Pulmonary artery endothelial cell (primary cell): ENCODE results near the gene NOXO1. TPM values are rescaled to one million over a fixed set of nuclear protein-coding genes. Genes with fewer than 3 reads are reported as not detected.
"Not testable (repeated sequence)": the region's sequence is repeated elsewhere in the genome, so short reads cannot be mapped to it uniquely, and the experiment has no call there.

Experiments
- DNase-seq: peaks from one replicate; pipeline ENCODE4 v3.0.0-alpha.2; 2011; ENCODE audit warnings: low read depth, low spot score
- total RNA-seq: library from RNA; depleted of rRNA; stranded (reverse); fragments of >200 nt; gene quantifications from 2 replicates; pipeline ENCODE4 v1.2.3, GENCODE V29; 2014

Gene NOXO1
- total RNA-seq, 1 donor from 2014 or later: 0.13 TPM

DNA sequence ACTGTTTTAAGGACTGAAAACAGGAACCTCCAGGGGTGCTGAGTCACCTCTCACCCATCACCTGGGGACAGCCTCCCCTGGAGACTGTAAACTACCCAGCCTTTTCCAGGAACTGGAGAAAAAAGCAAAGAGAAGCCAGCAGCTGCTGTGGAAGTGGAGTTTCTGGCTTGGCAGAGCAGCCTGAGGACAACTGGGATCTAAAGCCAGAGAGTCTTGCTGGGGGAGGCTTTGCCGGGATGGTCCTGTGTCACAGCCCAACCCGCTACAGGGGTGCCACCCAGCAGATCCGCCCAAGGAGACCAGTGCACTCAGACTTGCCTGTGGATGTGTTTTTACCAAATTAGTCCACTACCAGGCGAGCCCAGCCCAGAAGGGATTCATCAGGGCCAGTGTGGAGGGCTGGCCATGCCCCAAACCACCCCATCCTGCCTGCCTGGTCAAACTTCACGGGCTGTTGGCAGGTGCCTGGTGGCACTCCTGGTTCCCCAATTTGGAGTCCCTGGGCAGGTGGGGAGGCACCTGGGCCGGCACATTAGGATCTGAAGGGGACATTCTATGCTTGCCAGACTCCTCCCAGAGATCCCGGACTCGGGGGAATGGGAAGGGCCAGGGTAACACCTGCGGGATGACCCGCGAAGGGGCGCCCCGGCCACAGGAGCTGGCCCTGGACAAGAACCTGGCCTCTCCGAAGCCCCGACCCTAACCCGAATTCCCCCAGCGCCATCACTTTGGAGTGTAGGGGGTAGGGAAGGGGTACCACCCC, 39.0 kb downstream of the NOXO1 start:
- no peak for DNase-seq

DNA sequence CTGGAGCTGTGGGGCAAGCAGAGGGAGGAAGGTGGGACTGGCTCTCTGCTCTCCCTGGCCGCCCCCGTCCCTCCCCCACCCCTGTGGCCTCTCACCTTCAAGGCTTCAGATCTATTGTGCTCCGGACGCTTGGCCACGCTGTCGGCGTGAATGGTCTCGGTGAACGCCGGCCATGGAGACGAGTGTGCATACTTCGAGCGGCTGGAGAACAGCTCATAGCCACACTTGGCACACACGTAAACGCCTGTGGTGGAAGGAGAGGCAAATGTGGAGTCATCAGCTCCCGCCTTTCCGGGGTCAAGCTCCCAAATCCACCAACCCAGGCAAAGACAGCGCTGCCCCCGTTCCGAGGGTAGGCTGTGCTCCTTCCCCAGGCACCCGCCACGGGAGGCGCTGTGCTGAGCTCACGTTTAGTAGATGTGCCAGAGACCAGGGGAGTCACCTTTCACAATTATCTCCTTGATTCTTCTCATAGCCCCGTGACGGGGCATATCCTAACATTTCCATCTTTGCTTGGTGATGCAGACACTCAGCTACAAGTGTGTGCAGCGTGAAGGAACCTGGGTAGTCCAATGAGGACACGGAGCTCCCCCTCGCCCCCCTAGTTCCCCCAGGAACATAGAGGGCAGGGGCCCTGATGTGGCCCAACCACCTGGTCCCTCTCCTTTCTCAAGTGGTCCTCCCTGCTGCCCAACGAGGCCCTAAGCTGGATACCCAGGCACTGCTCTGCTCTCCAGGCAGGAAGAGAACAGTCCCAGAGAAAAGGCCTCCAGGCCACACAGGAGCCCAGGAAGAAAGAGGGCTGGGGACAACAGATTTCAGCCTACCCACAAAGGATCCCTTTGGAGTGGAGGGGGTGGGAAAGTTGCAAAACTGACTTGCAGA, 39.9 kb downstream of the NOXO1 start:
- no peak for DNase-seq

DNA sequence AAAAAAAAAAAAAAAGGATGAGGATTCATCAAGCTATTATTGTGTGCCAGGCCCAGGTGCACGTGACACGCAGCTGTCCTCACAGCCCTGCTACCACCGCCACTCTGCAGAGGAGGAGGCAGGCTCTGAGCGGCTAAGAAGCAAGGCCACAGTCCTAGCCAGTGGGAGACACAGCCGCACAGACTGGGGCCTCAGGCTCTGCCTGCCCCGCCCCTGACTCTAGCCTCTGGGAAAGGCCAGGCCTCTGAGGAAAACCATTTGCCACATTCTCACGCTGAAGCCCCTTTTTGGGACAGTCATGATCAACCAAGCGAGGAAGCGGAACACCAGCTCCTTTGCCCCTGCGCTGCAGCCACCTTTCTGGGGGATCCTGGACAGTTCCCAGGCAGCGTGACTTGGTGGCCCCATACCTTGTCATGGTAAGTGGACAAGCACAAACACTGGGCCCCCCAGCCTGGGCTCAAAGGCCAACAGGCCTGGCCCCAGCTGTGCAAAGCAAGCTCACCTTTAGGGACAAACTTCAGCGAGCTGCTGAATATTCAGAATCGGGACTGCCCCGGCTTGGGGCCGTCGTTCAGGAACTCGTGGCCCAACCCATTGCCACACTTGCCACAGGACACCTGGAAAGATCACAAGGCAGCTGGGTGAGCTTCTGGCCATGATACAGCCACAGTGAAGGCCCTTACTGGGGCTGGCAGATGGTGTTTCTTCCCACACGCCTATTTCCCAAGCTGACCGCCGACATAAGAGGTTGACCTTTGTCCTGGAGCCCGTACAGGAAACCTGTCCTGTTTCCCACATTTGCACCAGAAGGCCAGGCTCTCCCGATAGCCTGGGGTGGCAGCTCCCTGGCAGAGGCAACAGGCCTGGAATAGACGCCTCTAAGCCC, 40.8 kb downstream of the NOXO1 start:
- no peak for DNase-seq

DNA sequence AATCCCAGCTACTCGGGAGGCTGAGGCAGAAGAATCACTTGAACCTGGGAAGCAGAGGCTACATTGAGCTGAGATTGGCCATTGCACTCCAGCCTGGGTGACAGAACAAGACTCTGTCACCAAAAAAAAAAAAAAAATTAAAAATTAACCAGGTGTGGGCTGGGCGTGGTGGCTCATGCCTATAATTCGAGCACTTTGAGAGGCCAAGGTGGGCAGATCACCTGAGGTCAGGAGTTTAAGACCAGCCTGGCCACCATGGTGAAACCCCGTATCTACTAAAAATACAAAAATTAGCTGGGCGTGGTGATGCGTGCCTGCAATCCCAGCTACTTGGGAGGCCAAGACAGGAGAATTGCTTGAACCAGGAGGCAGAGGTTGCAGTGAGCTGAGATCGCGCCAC, 41.4 kb downstream of the NOXO1 start:
- not testable (repeated sequence) for DNase-seq

DNA sequence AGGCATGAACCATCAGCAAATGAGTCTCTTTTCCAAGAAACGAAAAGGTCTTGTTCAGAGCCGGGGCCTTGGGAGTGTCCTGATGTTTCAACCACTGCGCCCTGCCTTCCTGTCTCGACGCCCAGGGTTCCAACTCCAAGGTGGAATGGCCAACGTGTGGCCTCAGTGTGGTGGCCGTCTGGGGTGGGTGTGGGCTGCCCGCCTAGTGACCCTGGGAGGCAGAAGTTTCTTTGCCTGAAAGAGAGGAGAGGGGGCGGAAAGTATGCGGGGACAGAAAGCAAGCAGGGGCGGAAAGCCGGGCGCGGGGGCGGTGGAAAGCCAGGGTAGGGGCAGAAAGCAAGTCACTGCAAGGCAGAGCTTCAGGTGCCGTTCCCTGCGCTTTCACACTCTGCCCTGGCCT, 42.4 kb downstream of the NOXO1 start:
- no peak for DNase-seq

DNA sequence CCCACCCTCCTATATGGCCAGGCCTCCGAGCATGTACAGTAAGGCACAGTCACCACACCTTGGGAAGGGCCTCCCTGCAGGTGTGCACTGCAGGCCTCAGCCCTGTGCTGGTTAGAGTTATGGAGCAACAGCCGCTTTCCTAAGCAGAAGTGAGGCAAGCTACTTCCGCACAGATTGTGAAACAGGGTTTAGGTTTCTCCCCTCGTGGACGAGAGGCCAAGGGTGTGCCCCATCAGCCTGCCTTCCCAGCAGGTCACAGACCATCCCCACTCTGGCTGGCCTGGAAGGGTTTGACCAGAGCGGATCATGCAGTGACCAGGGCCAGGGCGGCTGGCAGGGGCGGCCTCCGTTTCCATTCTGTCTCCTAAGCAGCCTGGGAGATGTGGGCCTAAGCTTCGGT, 43.0 kb downstream of the NOXO1 start:
- no peak for DNase-seq

DNA sequence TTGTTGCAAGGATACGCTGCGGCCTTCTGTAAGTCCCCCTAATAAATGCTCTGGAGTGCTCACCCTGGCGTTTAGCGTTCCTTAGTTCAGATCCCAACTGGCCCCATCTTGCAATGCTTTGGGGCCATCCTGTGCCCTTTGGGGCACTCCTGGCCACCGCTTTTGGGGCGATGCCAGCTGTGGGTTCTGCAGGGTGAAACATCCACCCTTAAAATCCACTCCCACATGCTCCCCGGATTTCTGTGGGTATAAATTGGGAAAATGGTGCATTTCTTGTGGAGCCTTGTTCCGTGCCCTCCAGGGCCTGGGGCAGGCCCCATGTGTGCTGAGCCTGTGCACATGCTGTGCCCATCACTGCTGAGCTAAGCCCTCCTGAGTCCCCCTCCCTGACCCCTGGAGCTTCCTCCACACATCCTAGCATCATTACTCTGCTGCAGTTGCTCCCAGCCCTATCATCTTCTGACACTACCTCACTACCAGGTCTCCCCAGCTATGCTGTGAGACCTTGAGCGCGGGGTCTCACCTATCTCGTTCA, 44.3 kb downstream of the NOXO1 start:
- no peak for DNase-seq

DNA sequence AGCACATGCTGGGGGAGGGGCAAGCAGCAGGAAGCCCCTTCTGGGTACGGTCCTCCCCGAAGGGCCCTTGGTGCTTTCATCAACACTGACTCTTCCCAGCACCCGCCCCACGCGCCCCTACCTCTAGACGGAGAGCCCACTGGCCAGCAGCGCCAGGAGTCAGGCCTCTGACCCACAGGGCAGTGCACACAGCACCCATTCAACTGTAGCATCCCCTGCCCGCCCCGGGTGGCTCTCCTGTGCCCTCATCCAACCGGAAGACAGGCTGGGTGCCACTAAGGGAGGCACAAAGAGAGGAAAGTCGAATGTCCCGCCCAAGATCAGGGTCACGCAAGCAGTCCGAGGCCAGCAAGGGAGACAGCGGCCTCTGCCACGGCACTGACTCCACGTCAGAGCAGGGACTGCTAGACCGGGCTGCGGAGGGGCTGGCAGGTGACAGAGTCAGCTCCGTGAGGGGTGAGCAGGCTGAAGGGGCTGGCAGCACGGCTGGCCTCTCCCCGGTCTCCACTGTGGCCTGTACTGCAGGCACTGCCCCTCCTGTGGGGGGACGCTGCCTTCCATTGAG, 48.1 kb downstream of the NOXO1 start:
- DNase-seq: no peak

DNA sequence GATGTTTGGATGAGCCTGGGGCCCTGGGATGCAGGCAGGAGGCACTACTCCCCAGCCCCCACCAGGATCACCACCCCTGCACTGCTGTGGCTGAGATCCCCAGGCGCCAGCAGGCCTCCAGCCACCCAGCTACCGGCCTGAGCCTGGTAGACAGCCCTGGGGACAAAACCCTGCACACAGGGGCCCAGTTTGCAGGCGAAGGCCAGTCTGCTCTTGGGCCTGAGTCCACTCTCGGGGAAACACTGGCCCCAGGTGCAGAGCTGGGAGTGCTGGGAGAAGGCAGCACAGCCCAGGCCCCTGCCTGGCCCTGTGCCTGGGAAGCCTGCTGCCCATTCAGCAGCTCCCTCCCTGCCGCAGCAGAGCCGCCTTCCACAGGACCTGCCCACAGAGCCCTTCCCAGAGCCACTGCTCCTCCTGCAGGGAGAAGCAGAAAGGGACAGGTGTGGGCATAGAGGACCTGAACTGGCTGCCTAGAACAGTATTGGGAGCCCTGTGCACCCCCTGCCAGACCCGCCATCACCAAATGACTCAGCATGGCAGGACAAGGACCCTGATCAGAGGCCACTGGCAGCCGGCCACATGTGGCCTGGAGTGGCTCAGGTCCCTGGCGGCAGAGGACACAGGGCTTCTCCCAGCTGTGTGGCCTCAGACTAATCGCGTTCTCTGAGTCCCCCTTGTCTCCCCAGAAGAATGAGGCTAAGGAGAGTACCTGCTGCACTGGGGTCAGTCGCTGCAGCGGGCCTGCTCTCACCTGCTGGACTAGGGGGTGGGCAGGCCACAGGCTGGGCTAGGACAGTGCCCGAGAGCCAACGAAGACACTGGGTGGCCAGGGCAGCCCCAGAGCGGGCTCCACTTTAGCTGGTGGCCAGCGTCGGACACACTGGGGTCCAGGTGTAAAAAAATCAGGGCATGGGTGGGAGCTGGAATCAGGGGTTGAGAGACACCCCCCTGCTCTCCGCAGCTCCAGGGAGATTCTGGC, 48.9 kb downstream of the NOXO1 start:
- DNase-seq: no peak

DNA sequence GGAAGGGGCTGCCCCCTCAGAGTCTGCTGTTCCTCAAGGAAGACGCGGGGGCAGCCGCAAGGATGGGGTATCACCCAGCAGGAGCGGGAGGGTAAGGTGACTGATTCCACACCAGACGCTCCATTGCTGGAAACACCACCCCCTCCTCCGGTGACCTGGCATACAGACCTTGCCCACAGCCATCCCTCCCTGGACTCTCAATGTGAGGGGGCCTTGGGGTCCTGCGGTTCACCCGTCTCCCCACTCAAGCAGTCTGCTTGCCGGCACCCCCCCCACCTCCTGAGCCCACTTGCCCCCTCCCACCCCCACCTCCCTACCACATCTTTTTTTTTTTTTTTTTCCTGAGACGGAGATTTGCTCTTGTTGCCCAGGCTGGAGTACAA, 50.9 kb downstream of the NOXO1 start:
- no peak for DNase-seq

DNA sequence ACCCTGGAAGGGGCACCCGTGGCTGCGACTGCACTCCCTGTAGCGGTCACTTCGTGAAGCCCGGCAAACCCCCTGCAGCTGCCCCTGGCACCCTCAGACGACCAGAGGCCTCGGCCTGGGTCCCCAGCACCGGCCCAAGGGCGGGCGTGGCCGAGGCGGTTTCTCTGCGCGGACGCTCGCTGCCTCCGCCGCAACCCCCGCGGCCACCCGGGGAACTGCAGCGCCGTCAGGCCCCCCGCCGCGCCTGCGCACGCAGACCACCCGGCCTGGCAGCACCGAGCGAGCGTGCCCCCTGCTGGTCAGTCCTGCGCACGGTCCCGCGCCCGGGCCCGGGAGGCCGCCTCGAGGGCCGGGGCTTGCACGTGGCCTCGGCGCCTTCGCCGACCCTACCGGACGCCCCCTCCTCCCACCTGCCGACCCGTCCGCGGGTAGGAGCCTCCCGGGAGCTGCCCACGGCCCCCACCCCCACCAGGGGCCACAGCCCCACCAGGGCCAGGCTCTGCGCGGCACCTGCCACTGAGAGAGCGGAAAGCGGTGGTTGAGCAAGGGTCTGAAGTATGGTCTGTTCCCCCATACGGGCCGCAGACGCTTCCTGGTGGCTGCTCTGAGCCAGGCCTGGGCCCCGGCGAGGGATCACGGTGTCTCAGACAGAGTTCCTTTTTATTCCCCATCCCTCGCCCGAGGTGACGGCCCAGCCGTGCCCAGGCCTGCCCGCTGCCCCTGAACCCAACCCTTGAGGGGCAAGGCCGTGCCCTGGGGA, 51.5 kb downstream of the NOXO1 start:
- peak; percentile 29 for DNase-seq

DNA sequence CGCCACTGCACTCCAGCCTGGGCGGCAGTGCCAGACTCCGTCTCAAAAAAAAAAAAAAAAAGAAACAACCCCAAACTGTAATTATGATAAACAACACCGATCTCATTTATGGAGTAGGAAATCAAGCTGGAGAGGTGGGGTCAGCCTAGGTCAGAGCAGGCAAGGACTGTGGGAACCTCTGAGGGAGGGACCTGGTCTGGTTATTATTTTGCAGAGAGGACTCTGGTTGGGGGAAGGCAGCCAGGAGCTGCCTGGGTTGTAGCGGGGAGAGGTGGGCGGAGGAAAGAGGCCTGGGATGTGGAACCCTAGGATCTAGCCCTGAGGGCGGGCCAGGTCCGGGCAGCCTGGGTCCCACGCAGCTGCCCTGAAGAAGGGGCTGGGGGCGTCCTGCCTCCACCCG, 52.2 kb downstream of the NOXO1 start:
- no peak for DNase-seq

Other genes with a start within 250 kb of the NOXO1 start
- gene NME3, start 209.9 kb downstream of the NOXO1 start, total RNA-seq: 53.0 and 58.7 TPM in 2 replicates
- gene EME2, start 208.7 kb downstream of the NOXO1 start, total RNA-seq: 5.9 and 7.1 TPM in 2 replicates
- 91.0 and 100 TPM in 2 replicates for gene MRPS34, start 208.3 kb downstream of the NOXO1 start, total RNA-seq
- 39.4 and 44.8 TPM in 2 replicates for gene SPSB3, start 198.9 kb downstream of the NOXO1 start, total RNA-seq
- gene NUBP2, start 198.5 kb downstream of the NOXO1 start, total RNA-seq: 74.5 and 77.8 TPM in 2 replicates
- gene IGFALS, start 187.8 kb downstream of the NOXO1 start, total RNA-seq: not detected in 2 replicates
- gene HAGH, start 154.6 kb downstream of the NOXO1 start, total RNA-seq: 76.2 and 78.9 TPM in 2 replicates
- gene FAHD1, start 154.3 kb downstream of the NOXO1 start, total RNA-seq: 91.9 and 93.0 TPM in 2 replicates
- gene MEIOB, start 109.3 kb downstream of the NOXO1 start, total RNA-seq: 0.40 TPM in 1 of 2 replicates, not detected in the other
- not detected in 2 replicates for gene HS3ST6, start 63.1 kb downstream of the NOXO1 start, total RNA-seq
- gene MSRB1, start 38.3 kb downstream of the NOXO1 start, total RNA-seq: 10.9 and 11.1 TPM in 2 replicates
- not detected in 2 replicates for gene RPL3L, start 26.8 kb downstream of the NOXO1 start, total RNA-seq
- gene NDUFB10, start 21.9 kb downstream of the NOXO1 start, total RNA-seq: 169 and 200 TPM in 2 replicates
- 2,313 and 4,514 TPM in 2 replicates for gene RPS2, start 16.6 kb downstream of the NOXO1 start, total RNA-seq
- not detected in 2 replicates for gene RNF151, start 14.6 kb downstream of the NOXO1 start, total RNA-seq
- 59.4 and 61.9 TPM in 2 replicates for gene TBL3, start 9.4 kb downstream of the NOXO1 start, total RNA-seq
- gene GFER, start 2.7 kb upstream of the NOXO1 start, total RNA-seq: 13.5 and 21.1 TPM in 2 replicates
- gene SYNGR3, start 8.5 kb upstream of the NOXO1 start, total RNA-seq: 1.8 and 5.6 TPM in 2 replicates
- gene ZNF598, start 28.4 kb upstream of the NOXO1 start, total RNA-seq: 22.8 and 23.4 TPM in 2 replicates
- 0.33 and 0.46 TPM in 2 replicates for gene NPW, start 38.3 kb upstream of the NOXO1 start, total RNA-seq
- 53.2 and 76.2 TPM in 2 replicates for gene NHERF2, start 45.4 kb upstream of the NOXO1 start, total RNA-seq
- 48.6 and 48.9 TPM in 2 replicates for gene NTHL1, start 66.4 kb upstream of the NOXO1 start, total RNA-seq
- 35.1 and 47.5 TPM in 2 replicates for gene TSC2, start 66.5 kb upstream of the NOXO1 start, total RNA-seq
- gene PKD1, start 154.4 kb upstream of the NOXO1 start, total RNA-seq: 35.4 and 39.8 TPM in 2 replicates
- gene RAB26, start 167.2 kb upstream of the NOXO1 start, total RNA-seq: 0.46 and 1.1 TPM in 2 replicates
- gene TRAF7, start 174.3 kb upstream of the NOXO1 start, total RNA-seq: 88.8 and 95.7 TPM in 2 replicates
- 0.04 and 0.26 TPM in 2 replicates for gene CASKIN1, start 215.1 kb upstream of the NOXO1 start, total RNA-seq
- gene MLST8, start 224.0 kb upstream of the NOXO1 start, total RNA-seq: 26.4 and 32.1 TPM in 2 replicates
- gene BRICD5, start 229.4 kb upstream of the NOXO1 start, total RNA-seq: 1.1 and 6.5 TPM in 2 replicates
- gene PGP, start 233.4 kb upstream of the NOXO1 start, total RNA-seq: 19.3 and 25.8 TPM in 2 replicates
- 30.3 and 34.0 TPM in 2 replicates for gene E4F1, start 242.1 kb upstream of the NOXO1 start, total RNA-seq